Measurements from ENCODE around the gene PPP1R15A.
"Not testable (repeated sequence)": the region's sequence is repeated elsewhere in the genome, so short reads cannot be mapped to it uniquely, and the experiment has no call there.

PPP1R15A gene

GRCh38 chr19:48872182-48872883 is at the start of gene PPP1R15A:
Gene PPP1R15A, plus strand, starts transcription at chr19:48872421. Its CDS starts 813 bp downstream, at chr19:48873234.
- peak within 1 kb of the TSS; percentile 95 to 100 (median 99) for H3K27ac ChIP-seq
- peak within 1 kb of the TSS; percentile 73 to 100 (median 76) for H3K4me3 ChIP-seq

GRCh38 chr19:48822514-48822913 is 49.7 kb upstream of the PPP1R15A start:
- H3K27ac ChIP-seq: no peak overlapping the region
- H3K4me3 ChIP-seq: no peak overlapping the region

- Histone ChIP-seq H3K4me3 (no peak overlapping the region), H3K27ac (no peak overlapping the region)
Measured at GRCh38 chr19:48826606-48827020, 45.6 kb upstream of the PPP1R15A start.

GRCh38 chr19:48830088-48830487 is 42.1 kb upstream of the PPP1R15A start:
- Histone ChIP-seq H3K27ac (no peak overlapping the region), H3K4me3 (no peak overlapping the region)

GRCh38 chr19:48830965-48831364 is 41.3 kb upstream of the PPP1R15A start:
- no peak overlapping the region for H3K27ac ChIP-seq
- no peak overlapping the region for H3K4me3 ChIP-seq

- no peak overlapping the region for H3K27ac ChIP-seq
- H3K4me3 ChIP-seq: no peak overlapping the region
Measured at GRCh38 chr19:48833049-48833448, 39.2 kb upstream of the PPP1R15A start.

- H3K4me3 ChIP-seq: no peak overlapping the region
- H3K27ac ChIP-seq: no peak overlapping the region
Measured at GRCh38 chr19:48833977-48834376, 38.2 kb upstream of the PPP1R15A start.

- Histone ChIP-seq H3K27ac (peak overlapping the region in 15 of 21 experiments; percentile 1 to 77 (median 59)), H3K4me3 (peak overlapping the region; percentile 14 to 32 (median 23))
Measured at GRCh38 chr19:48835734-48836088, 36.5 kb upstream of the PPP1R15A start.

- Histone ChIP-seq H3K27ac (peak within 1 kb of the TSS in 16 of 21 experiments; percentile 1 to 77 (median 58)), H3K4me3 (peak within 1 kb of the TSS; percentile 14 to 32 (median 23))
Measured at GRCh38 chr19:48836089-48837017, 35.9 kb upstream of the PPP1R15A start, which contains the start of gene HSD17B14. Gene HSD17B14, minus strand, starts transcription at chr19:48836491. Its CDS starts 80 bp downstream, at chr19:48836411.

GRCh38 chr19:48837051-48837524 is 35.1 kb upstream of the PPP1R15A start:
- Histone ChIP-seq H3K4me3 (peak overlapping the region in 4 of 7 experiments; percentile 14 to 31 (median 22)), H3K27ac (peak overlapping the region in 9 of 21 experiments; percentile 17 to 77 (median 61))

GRCh38 chr19:48837687-48838086 is 34.5 kb upstream of the PPP1R15A start:
- Histone ChIP-seq H3K27ac (peak overlapping the region in 2 of 21 experiments; percentile 17 to 44), H3K4me3 (no peak overlapping the region)

- Histone ChIP-seq H3K4me3 (no peak overlapping the region), H3K27ac (no peak overlapping the region)
Measured at GRCh38 chr19:48841047-48841446, 31.2 kb upstream of the PPP1R15A start.

- no peak overlapping the region for H3K27ac ChIP-seq
- H3K4me3 ChIP-seq: no peak overlapping the region
Measured at GRCh38 chr19:48841571-48841970, 30.6 kb upstream of the PPP1R15A start.

GRCh38 chr19:48842789-48843162 is 29.4 kb upstream of the PPP1R15A start:
- H3K27ac ChIP-seq: no peak overlapping the region
- no peak overlapping the region for H3K4me3 ChIP-seq

- H3K27ac ChIP-seq: no peak overlapping the region
- H3K4me3 ChIP-seq: no peak overlapping the region
Measured at GRCh38 chr19:48844472-48844871, 27.7 kb upstream of the PPP1R15A start.

- H3K4me3 ChIP-seq: no peak overlapping the region
- H3K27ac ChIP-seq: no peak overlapping the region
Measured at GRCh38 chr19:48845384-48845783, 26.8 kb upstream of the PPP1R15A start.

- not testable (repeated sequence) for H3K4me3 ChIP-seq, H3K27ac ChIP-seq
Measured at GRCh38 chr19:48846659-48847058, 25.6 kb upstream of the PPP1R15A start.

GRCh38 chr19:48852292-48852691 is 19.9 kb upstream of the PPP1R15A start:
- no peak overlapping the region for H3K4me3 ChIP-seq

GRCh38 chr19:48853483-48853882 is 18.7 kb upstream of the PPP1R15A start:
- H3K4me3 ChIP-seq: no peak overlapping the region
- no peak overlapping the region for H3K27ac ChIP-seq

More at GRCh38 chr19:48852292-48852691, 19.9 kb upstream of the PPP1R15A start:
- H3K27ac ChIP-seq: no peak overlapping the region

- Histone ChIP-seq H3K27ac (no peak overlapping the region), H3K4me3 (no peak overlapping the region)
Measured at GRCh38 chr19:48854103-48854502, 18.1 kb upstream of the PPP1R15A start.

All from skin epidermis (tissue), 12 donors.